ENCODE data around the gene NCS1. TPM values are rescaled to one million over a fixed set of nuclear protein-coding genes. Genes with fewer than 3 reads are reported as not detected.

The NCS1 gene
- total RNA-seq, 2 donors from 2014 or later, result 3.8 to 21.3 TPM

DNA sequence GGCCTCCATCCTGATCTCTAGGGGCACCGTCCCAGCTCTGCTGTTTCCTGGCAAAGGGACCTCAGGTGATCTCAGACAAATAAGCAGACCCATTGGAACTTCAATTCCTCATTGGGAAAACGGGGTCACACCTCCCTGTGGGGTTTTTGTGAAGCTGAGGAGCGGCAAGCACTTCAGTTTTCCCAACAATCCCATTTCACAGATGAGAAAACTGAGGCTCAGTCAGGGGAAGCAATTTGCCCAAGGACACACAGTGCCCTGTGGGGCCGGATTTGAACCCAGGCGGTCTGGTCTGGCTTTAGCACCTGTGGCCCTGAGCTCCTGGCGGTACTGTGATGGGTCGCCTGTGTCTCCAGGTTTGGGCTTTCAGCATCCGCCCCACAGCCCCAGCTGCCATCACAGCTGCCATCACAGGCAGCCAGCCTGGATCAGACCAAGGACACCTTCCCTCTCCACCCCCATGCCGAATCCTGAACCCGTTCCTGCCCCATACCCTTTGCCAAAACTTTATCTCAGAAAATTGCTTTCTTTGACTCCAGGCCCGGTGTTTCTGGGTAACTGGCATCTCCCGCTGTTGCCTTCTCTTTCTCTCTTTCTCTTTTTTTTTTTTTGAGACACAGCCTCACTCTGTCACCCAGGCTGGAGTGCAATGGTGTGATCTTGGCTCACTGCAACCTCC, 26.4 kb downstream of the NCS1 start:
- no peaks in the 10 kb centered on the region for H3K9me3 ChIP-seq
- no peak overlapping the region for H3K9ac ChIP-seq (ENCODE audit: low read depth in 2 of 2, low read length in 2 of 2)
- no peak for TF ChIP-seq CTCF (IDR thresholded peaks at IDR 0.05)
- intact Hi-C loops (cut with DNase I), result no loop called here
- no peaks in the 10 kb centered on the region for H3K36me3 ChIP-seq
- H3K4me1 ChIP-seq, result no peaks in the 10 kb centered on the region
- no peak overlapping the region for H3K4me3 ChIP-seq
- DNase-seq, result no peak
- no peaks in the 10 kb centered on the region for H3K27me3 ChIP-seq
- H3K27ac ChIP-seq, result no peak overlapping the region

GRCh38 chr9:130199605-130200004, 27.4 kb downstream of the NCS1 start:
- H3K9me3 ChIP-seq, result no peaks in the 10 kb centered on the region
- no peak for TF ChIP-seq CTCF (IDR thresholded peaks at IDR 0.05)
- DNase-seq, result no peak
- no peaks in the 10 kb centered on the region for H3K4me1 ChIP-seq
- no peak overlapping the region for H3K9ac ChIP-seq (ENCODE audit: low read depth in 2 of 2, low read length in 2 of 2)
- H3K27me3 ChIP-seq, result no peaks in the 10 kb centered on the region
- no peaks in the 10 kb centered on the region for H3K36me3 ChIP-seq
- H3K4me3 ChIP-seq, result no peak overlapping the region
- intact Hi-C loops (cut with DNase I), result no loop called here
- no peak overlapping the region for H3K27ac ChIP-seq

- TF ChIP-seq CTCF (IDR thresholded peaks at IDR 0.05), result no peak
- Histone ChIP-seq H3K4me1 (no peaks in the 10 kb centered on the region), H3K27ac (no peak overlapping the region), H3K4me3 (no peak overlapping the region), H3K9me3 (no peaks in the 10 kb centered on the region), H3K27me3 (no peaks in the 10 kb centered on the region), H3K36me3 (no peaks in the 10 kb centered on the region), H3K9ac (ENCODE audit: low read depth in 2 of 2, low read length in 2 of 2) (no peak overlapping the region)
- intact Hi-C loops (cut with DNase I), result no loop called here
- no peak for DNase-seq
Measured at GRCh38 chr9:130200038-130200849, 28.0 kb downstream of the NCS1 start.

GRCh38 chr9:130201399-130201873, 29.2 kb downstream of the NCS1 start:
- Histone ChIP-seq H3K9me3 (no peaks in the 10 kb centered on the region), H3K36me3 (no peaks in the 10 kb centered on the region), H3K4me1 (no peaks in the 10 kb centered on the region), H3K9ac (ENCODE audit: low read depth in 2 of 2, low read length in 2 of 2) (no peak overlapping the region), H3K27ac (no peak overlapping the region), H3K4me3 (no peak overlapping the region), H3K27me3 (no peaks in the 10 kb centered on the region)
- DNase-seq, result no peak
- intact Hi-C loops (cut with DNase I), result no loop called here
- no peak for TF ChIP-seq CTCF (IDR thresholded peaks at IDR 0.05)

DNA sequence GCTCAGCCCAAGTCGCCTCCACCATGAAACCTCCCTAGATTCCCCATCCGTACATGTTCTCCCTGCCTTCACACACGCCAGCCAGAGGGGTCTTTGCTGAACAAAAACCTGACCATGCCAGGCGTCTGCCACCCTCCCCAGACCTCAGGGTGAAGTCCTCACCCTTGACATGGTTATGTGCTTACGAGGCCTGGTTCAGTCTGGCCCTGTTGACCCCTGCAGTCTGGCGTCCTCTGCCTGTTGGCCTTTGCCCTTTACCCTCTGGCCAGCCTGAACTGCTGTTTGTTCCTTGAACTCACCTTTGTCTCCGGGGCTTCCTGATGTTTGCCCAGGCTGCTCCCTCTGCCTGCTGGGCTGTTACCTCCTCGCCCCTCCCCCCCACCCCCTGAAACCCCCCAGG, 29.8 kb downstream of the NCS1 start:
- no peaks in the 10 kb centered on the region for H3K4me1 ChIP-seq
- H3K36me3 ChIP-seq, result no peaks in the 10 kb centered on the region
- H3K9ac ChIP-seq (ENCODE audit: low read depth in 2 of 2, low read length in 2 of 2), result no peak overlapping the region
- DNase-seq, result no peak
- intact Hi-C loops (cut with DNase I), result no loop called here
- H3K9me3 ChIP-seq, result no peaks in the 10 kb centered on the region
- H3K4me3 ChIP-seq, result no peak overlapping the region
- no peak overlapping the region for H3K27ac ChIP-seq
- H3K27me3 ChIP-seq, result no peaks in the 10 kb centered on the region
- no peak for TF ChIP-seq CTCF (IDR thresholded peaks at IDR 0.05)

Measured in colonic mucosa (tissue), 4 donors.